ENCODE results near the gene FHAD1.
"Not testable (repeated sequence)": the region's sequence is repeated elsewhere in the genome, so short reads cannot be mapped to it uniquely, and the experiment has no call there.

The FHAD1 gene

DNA sequence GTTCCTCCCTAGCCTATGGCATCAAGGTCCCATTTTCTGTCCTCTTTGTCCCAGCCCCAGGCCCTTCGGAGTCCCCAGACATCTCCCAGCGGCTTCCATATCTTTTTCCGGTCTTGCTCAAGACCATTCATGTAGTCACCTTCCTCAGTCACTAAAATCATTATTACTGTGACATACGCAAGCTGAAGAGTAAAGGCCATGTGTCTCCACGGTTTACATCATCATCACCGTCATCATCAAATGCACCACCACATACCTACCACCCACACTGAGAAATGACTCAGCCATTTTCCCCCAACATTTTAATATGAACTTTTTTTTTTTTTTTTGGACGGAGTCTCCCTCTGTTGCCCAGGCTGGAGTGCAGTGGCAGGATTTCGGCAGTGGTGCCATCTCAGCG lies 43.4 kb downstream of the FHAD1 start:
- no peaks in the 10 kb centered on the region for H3K79me2 ChIP-seq (ENCODE audit: control insufficient read depth, low read length)
- no peaks in the 10 kb centered on the region for H3K4me1 ChIP-seq (ENCODE audit: control insufficient read depth, low read length)
- TF ChIP-seq, protein P1, sequence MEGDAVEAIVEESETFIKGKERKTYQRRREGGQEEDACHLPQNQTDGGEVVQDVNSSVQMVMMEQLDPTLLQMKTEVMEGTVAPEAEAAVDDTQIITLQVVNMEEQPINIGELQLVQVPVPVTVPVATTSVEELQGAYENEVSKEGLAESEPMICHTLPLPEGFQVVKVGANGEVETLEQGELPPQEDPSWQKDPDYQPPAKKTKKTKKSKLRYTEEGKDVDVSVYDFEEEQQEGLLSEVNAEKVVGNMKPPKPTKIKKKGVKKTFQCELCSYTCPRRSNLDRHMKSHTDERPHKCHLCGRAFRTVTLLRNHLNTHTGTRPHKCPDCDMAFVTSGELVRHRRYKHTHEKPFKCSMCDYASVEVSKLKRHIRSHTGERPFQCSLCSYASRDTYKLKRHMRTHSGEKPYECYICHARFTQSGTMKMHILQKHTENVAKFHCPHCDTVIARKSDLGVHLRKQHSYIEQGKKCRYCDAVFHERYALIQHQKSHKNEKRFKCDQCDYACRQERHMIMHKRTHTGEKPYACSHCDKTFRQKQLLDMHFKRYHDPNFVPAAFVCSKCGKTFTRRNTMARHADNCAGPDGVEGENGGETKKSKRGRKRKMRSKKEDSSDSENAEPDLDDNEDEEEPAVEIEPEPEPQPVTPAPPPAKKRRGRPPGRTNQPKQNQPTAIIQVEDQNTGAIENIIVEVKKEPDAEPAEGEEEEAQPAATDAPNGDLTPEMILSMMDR (IDR thresholded peaks at IDR 0.05; ENCODE audit: low read depth, low read length, poor library complexity, severe bottlenecking), result no peak
- TF ChIP-seq EZH2phosphoT487 (IDR thresholded peaks at IDR 0.05; ENCODE audit: borderline replicate concordance, low read length), result no peak
- H3K36me3 ChIP-seq (ENCODE audit: control insufficient read depth, low read length), result no peaks in the 10 kb centered on the region
- no peaks in the 10 kb centered on the region for H4K20me1 ChIP-seq (ENCODE audit: control insufficient read depth, insufficient read depth, low read depth, low read length)
- H3K4me2 ChIP-seq (ENCODE audit: low read length), result no peak overlapping the region
- no peaks in the 10 kb centered on the region for H3F3A ChIP-seq (ENCODE audit: control insufficient read depth, insufficient read depth)
- H3K27ac ChIP-seq (ENCODE audit: low read depth, low read length), result no peak overlapping the region
- no peak overlapping the region for H3K4me3 ChIP-seq (ENCODE audit: low read length)
- H3K9me2 ChIP-seq (replicated peaks; ENCODE audit: control insufficient read depth, low read length), result no peaks in the 10 kb centered on the region
- H3K9me3 ChIP-seq (ENCODE audit: control insufficient read depth, insufficient read depth, low read length), result no peaks in the 10 kb centered on the region
- no peaks in the 10 kb centered on the region for H3K27me3 ChIP-seq (ENCODE audit: control insufficient read depth, low read length)

DNA sequence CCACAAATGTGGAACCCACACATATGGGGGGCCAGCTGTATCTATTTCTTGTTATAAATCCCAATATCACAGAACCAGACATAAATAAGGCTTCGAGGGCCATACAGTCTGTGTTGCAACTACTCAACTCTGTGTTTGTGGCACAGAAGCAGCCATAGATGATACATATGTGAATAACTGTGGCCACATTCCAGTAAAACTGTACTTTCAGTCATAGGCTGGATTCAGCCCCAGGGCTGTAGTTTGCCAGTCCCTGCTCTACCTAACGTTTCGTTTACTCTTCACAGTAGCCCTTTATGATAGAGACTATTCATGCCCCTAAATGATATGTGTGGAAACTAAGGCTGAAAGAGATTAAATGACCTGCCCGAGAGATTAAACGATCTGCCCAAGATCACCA lies 48.7 kb downstream of the FHAD1 start:
- TF ChIP-seq, protein P1 (IDR thresholded peaks at IDR 0.05; ENCODE audit: low read depth, low read length, poor library complexity, severe bottlenecking), result no peak
- no peak for TF ChIP-seq EZH2phosphoT487 (IDR thresholded peaks at IDR 0.05; ENCODE audit: borderline replicate concordance, low read length)
- H3F3A ChIP-seq (ENCODE audit: control insufficient read depth, insufficient read depth), result no peaks in the 10 kb centered on the region
- no peaks in the 10 kb centered on the region for H4K20me1 ChIP-seq (ENCODE audit: control insufficient read depth, insufficient read depth, low read depth, low read length)
- no peaks in the 10 kb centered on the region for H3K27me3 ChIP-seq (ENCODE audit: control insufficient read depth, low read length)
- H3K36me3 ChIP-seq (ENCODE audit: control insufficient read depth, low read length), result no peaks in the 10 kb centered on the region
- H3K79me2 ChIP-seq (ENCODE audit: control insufficient read depth, low read length), result no peaks in the 10 kb centered on the region
- H3K27ac ChIP-seq (ENCODE audit: low read depth, low read length), result no peak overlapping the region
- no peaks in the 10 kb centered on the region for H3K4me1 ChIP-seq (ENCODE audit: control insufficient read depth, low read length)
- no peak overlapping the region for H3K4me2 ChIP-seq (ENCODE audit: low read length)
- no peaks in the 10 kb centered on the region for H3K9me2 ChIP-seq (replicated peaks; ENCODE audit: control insufficient read depth, low read length)
- no peaks in the 10 kb centered on the region for H3K9me3 ChIP-seq (ENCODE audit: control insufficient read depth, insufficient read depth, low read length)
- no peak overlapping the region for H3K4me3 ChIP-seq (ENCODE audit: low read length)

DNA sequence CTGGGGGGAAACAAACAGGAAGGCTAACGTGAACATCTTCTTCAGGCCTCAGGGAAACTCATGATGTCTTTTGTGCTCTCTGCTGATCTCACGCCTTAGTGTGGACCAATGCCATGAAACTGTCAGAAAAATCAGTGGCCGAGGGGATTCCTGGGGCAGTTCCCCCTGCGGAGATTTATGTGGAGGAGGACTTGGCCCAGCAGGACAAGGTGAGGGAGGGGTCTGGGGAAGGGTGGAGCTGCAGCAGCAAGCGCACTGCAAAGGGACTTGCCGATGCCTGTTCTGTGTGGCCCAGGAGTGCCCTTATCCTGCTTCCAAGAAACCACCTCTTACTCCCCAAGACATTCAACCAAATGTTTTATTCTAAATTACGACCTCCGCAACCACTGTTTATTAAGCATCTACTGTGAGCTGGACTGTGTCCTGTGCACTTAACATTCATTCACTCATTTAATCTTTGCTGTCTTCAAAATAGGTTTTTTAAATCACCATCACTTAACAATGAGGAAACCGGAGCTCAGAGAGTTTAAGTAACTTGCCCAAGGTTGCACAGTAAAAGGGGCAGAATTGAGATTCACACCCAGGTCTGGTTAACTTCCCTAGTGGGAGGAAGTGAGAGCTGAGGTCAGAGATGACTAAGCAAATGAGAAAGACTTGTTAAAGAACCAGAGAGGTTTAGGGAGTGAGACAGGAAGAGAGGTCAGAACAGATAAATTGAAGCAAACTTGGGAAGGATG lies 49.7 kb downstream of the FHAD1 start:
- no peaks in the 10 kb centered on the region for H3K36me3 ChIP-seq (ENCODE audit: control insufficient read depth, low read length)
- H3F3A ChIP-seq (ENCODE audit: control insufficient read depth, insufficient read depth), result no peaks in the 10 kb centered on the region
- no peaks in the 10 kb centered on the region for H3K27me3 ChIP-seq (ENCODE audit: control insufficient read depth, low read length)
- TF ChIP-seq, protein P1 (IDR thresholded peaks at IDR 0.05; ENCODE audit: low read depth, low read length, poor library complexity, severe bottlenecking), result no peak
- TF ChIP-seq EZH2phosphoT487 (IDR thresholded peaks at IDR 0.05; ENCODE audit: borderline replicate concordance, low read length), result no peak
- no peak overlapping the region for H3K4me2 ChIP-seq (ENCODE audit: low read length)
- no peak overlapping the region for H3K4me3 ChIP-seq (ENCODE audit: low read length)
- no peaks in the 10 kb centered on the region for H3K79me2 ChIP-seq (ENCODE audit: control insufficient read depth, low read length)
- H4K20me1 ChIP-seq (ENCODE audit: control insufficient read depth, insufficient read depth, low read depth, low read length), result no peaks in the 10 kb centered on the region
- H3K9me2 ChIP-seq (replicated peaks; ENCODE audit: control insufficient read depth, low read length), result no peaks in the 10 kb centered on the region
- H3K4me1 ChIP-seq (ENCODE audit: control insufficient read depth, low read length), result no peaks in the 10 kb centered on the region
- no peak overlapping the region for H3K27ac ChIP-seq (ENCODE audit: low read depth, low read length)
- no peaks in the 10 kb centered on the region for H3K9me3 ChIP-seq (ENCODE audit: control insufficient read depth, insufficient read depth, low read length)

DNA sequence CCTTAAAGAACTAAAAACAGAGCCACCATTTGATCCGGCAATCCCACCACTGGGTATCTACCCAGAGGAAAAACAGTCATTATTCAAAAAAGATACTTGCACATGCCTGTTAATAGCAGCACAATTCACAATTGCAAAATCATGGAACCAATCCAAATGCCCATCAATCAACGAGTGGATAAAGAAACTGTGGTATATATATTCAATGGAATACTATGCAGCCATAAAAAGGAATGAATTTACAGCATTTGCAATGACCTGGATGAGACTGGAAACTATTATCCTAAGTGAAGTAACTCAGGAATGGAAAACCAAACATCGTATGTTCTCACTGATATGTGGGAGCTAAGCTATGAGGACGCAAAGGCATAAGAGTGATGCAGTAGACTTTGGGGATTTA lies 51.0 kb downstream of the FHAD1 start:
- not testable (repeated sequence) for H3K4me2 ChIP-seq (ENCODE audit: low read length); H3K4me3 ChIP-seq (ENCODE audit: low read length); H3K27me3 ChIP-seq (ENCODE audit: control insufficient read depth, low read length); H3K9me3 ChIP-seq (ENCODE audit: control insufficient read depth, insufficient read depth, low read length); H3F3A ChIP-seq (ENCODE audit: control insufficient read depth, insufficient read depth); H3K4me1 ChIP-seq (ENCODE audit: control insufficient read depth, low read length); H3K9me2 ChIP-seq (replicated peaks; ENCODE audit: control insufficient read depth, low read length); H3K36me3 ChIP-seq (ENCODE audit: control insufficient read depth, low read length); H3K79me2 ChIP-seq (ENCODE audit: control insufficient read depth, low read length); H4K20me1 ChIP-seq (ENCODE audit: control insufficient read depth, insufficient read depth, low read depth, low read length); H3K27ac ChIP-seq (ENCODE audit: low read depth, low read length)
